ENCODE data around the gene SRPK3. TPM values are rescaled to one million over a fixed set of nuclear protein-coding genes. Genes with fewer than 3 reads are reported as not detected.
A peak's percentile ranks its signal among the peaks of the same experiment; 100 is the strongest.

Gene SRPK3
- total and polyA plus RNA-seq, 4 donors: 0.05 TPM; not detected in 3

DNA sequence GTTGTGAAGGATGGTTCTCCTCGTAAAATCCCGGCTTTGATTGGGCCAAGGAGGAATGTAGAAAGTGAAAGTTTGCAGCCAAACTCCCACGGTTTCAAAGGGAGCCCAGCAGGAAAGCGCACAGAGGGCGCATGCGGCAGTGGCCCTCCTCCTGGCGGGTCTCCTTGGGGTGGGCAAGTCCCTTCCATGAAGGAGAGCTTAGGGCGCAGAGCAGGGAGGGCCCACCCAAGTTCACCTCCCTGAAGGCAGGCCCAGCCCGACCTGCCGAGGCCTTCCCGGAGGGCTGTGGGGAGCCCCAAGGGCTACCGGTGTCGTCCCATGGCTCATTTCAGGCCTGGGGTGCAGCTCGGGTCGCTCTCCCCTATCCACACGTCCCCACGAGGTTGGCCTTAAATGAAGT lies 47.5 kb downstream of the SRPK3 start:
- no peak overlapping the region for H3K9ac ChIP-seq (ENCODE audit: low read depth in 1 of 2, low read length in 2 of 2)
- TF ChIP-seq JUND (IDR thresholded peaks at IDR 0.05): no peak
- no peak for TF ChIP-seq HNF4G (IDR thresholded peaks at IDR 0.05)
- no peak for TF ChIP-seq RAD21 (IDR thresholded peaks at IDR 0.05)
- TF ChIP-seq, protein P1, sequence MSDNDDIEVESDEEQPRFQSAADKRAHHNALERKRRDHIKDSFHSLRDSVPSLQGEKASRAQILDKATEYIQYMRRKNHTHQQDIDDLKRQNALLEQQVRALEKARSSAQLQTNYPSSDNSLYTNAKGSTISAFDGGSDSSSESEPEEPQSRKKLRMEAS (IDR thresholded peaks at IDR 0.05): no peak
- no peak overlapping the region for H3K27ac ChIP-seq (ENCODE audit: low read depth in 1 of 2, low read length in 2 of 2)
- H3K4me1 ChIP-seq (ENCODE audit: control insufficient read depth in 4 of 4, insufficient read depth in 4 of 4, low read length in 3 of 4): peaks cover 0 to 5% (median 2%) of the 10 kb centered on the region in 4 donors
- H3K36me3 ChIP-seq (ENCODE audit: control insufficient read depth in 4 of 4, insufficient read depth in 3 of 4, low read depth in 1 of 4, low read length in 3 of 4): no peaks in the 10 kb centered on the region
- no peak for DNase-seq (ENCODE audit: low spot score)
- no peak overlapping the region for H3K4me3 ChIP-seq (ENCODE audit: low read depth in 1 of 3, low read length in 3 of 3)
- no peaks in the 10 kb centered on the region for H3K9me3 ChIP-seq (ENCODE audit: control insufficient read depth in 4 of 4, low read length in 3 of 4)
- peaks cover 0 to 9% (median 0%) of the 10 kb centered on the region in 4 donors for H3K27me3 ChIP-seq (ENCODE audit: control insufficient read depth in 4 of 4, insufficient read depth in 4 of 4, low read length in 3 of 4)
- 30% methylated on average over 17 of the region's 17 CpGs for whole genome bisulfite sequencing

DNA sequence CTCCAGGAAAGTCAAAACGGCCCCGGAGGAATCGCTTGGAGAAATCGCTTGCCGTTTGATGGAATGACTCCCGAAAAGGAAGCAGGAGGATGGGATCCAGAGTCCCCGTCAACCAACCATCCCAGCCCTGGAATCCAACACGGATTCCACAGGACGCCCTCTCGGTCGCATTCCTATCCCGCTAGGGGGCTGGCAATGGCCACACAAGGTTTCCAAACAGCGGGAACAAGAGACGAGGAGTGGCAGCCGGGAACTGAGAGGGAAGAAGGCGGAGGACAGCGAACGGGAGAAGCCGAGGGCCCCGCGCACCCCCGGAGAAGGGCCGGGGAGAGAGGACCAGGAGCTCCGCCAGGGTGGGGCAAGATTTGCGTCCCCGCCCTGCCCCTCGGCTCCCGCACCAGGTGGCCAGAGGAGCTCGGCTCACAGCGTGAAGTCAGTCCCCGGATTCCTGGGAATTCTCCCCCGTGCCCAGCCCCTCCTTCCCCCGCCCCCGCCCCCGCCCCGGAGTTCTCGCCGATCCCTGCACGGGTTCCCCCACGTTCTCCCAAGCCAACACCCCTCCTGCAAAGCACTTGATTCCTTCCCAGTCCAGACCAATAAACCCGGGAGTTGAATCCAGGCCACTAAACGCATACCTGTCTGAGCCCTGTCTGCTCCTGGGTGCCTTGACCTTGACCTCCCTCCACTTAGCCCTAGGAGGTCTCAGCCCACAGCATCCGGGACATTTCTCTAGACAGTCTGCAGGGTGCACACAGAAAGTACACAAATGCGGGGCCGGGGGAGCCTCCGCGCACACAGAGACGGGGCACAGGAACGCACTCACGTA lies 48.1 kb downstream of the SRPK3 start:
- peak overlapping the region in 1 of 3 donors; percentile 56 for H3K4me3 ChIP-seq (ENCODE audit: low read depth in 1 of 3, low read length in 3 of 3)
- TF ChIP-seq RXRA (IDR thresholded peaks at IDR 0.05): no peak
- TF ChIP-seq EGR1 (IDR thresholded peaks at IDR 0.05; ENCODE audit: low read depth in 2 of 2): no peak
- TF ChIP-seq RAD21 (IDR thresholded peaks at IDR 0.05): no peak
- no peak for TF ChIP-seq FOXA2 (IDR thresholded peaks at IDR 0.05)
- TF ChIP-seq, protein P2, sequence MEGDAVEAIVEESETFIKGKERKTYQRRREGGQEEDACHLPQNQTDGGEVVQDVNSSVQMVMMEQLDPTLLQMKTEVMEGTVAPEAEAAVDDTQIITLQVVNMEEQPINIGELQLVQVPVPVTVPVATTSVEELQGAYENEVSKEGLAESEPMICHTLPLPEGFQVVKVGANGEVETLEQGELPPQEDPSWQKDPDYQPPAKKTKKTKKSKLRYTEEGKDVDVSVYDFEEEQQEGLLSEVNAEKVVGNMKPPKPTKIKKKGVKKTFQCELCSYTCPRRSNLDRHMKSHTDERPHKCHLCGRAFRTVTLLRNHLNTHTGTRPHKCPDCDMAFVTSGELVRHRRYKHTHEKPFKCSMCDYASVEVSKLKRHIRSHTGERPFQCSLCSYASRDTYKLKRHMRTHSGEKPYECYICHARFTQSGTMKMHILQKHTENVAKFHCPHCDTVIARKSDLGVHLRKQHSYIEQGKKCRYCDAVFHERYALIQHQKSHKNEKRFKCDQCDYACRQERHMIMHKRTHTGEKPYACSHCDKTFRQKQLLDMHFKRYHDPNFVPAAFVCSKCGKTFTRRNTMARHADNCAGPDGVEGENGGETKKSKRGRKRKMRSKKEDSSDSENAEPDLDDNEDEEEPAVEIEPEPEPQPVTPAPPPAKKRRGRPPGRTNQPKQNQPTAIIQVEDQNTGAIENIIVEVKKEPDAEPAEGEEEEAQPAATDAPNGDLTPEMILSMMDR (IDR thresholded peaks at IDR 0.05; ENCODE audit: low read depth, low read length, missing input control): no peak
- TF ChIP-seq SP1 (IDR thresholded peaks at IDR 0.05): no peak
- TF ChIP-seq NR2F2 (IDR thresholded peaks at IDR 0.05): no peak
- TF ChIP-seq, protein P3, sequence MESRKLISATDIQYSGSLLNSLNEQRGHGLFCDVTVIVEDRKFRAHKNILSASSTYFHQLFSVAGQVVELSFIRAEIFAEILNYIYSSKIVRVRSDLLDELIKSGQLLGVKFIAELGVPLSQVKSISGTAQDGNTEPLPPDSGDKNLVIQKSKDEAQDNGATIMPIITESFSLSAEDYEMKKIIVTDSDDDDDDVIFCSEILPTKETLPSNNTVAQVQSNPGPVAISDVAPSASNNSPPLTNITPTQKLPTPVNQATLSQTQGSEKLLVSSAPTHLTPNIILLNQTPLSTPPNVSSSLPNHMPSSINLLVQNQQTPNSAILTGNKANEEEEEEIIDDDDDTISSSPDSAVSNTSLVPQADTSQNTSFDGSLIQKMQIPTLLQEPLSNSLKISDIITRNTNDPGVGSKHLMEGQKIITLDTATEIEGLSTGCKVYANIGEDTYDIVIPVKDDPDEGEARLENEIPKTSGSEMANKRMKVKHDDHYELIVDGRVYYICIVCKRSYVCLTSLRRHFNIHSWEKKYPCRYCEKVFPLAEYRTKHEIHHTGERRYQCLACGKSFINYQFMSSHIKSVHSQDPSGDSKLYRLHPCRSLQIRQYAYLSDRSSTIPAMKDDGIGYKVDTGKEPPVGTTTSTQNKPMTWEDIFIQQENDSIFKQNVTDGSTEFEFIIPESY (IDR thresholded peaks at IDR 0.05): no peak
- TF ChIP-seq YY1 (IDR thresholded peaks at IDR 0.05): no peak
- TF ChIP-seq, protein P1 (IDR thresholded peaks at IDR 0.05): no peak
- TF ChIP-seq, protein P4, sequence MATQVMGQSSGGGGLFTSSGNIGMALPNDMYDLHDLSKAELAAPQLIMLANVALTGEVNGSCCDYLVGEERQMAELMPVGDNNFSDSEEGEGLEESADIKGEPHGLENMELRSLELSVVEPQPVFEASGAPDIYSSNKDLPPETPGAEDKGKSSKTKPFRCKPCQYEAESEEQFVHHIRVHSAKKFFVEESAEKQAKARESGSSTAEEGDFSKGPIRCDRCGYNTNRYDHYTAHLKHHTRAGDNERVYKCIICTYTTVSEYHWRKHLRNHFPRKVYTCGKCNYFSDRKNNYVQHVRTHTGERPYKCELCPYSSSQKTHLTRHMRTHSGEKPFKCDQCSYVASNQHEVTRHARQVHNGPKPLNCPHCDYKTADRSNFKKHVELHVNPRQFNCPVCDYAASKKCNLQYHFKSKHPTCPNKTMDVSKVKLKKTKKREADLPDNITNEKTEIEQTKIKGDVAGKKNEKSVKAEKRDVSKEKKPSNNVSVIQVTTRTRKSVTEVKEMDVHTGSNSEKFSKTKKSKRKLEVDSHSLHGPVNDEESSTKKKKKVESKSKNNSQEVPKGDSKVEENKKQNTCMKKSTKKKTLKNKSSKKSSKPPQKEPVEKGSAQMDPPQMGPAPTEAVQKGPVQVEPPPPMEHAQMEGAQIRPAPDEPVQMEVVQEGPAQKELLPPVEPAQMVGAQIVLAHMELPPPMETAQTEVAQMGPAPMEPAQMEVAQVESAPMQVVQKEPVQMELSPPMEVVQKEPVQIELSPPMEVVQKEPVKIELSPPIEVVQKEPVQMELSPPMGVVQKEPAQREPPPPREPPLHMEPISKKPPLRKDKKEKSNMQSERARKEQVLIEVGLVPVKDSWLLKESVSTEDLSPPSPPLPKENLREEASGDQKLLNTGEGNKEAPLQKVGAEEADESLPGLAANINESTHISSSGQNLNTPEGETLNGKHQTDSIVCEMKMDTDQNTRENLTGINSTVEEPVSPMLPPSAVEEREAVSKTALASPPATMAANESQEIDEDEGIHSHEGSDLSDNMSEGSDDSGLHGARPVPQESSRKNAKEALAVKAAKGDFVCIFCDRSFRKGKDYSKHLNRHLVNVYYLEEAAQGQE (IDR thresholded peaks at IDR 0.05): no peak
- no peak for TF ChIP-seq GABPA (IDR thresholded peaks at IDR 0.05 in 1 of 2, conservative IDR thresholded peaks at IDR 0.05 in 1 of 2)
- no peak for TF ChIP-seq HNF4A (conservative IDR thresholded peaks at IDR 0.05)
- no peak for TF ChIP-seq HNF4G (IDR thresholded peaks at IDR 0.05)
- TF ChIP-seq FOXA1 (IDR thresholded peaks at IDR 0.05): no peak
- TF ChIP-seq, protein P5, sequence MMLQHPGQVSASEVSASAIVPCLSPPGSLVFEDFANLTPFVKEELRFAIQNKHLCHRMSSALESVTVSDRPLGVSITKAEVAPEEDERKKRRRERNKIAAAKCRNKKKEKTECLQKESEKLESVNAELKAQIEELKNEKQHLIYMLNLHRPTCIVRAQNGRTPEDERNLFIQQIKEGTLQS (IDR thresholded peaks at IDR 0.05): no peak

More for the DNA sequence above, 48.1 kb downstream of the SRPK3 start:
- no peaks in the 10 kb centered on the region for H3K9me3 ChIP-seq (ENCODE audit: control insufficient read depth in 4 of 4, low read length in 3 of 4)
- no peak overlapping the region for H3K27ac ChIP-seq (ENCODE audit: low read depth in 1 of 2, low read length in 2 of 2)
- peaks cover 0 to 5% (median 2%) of the 10 kb centered on the region in 4 donors for H3K4me1 ChIP-seq (ENCODE audit: control insufficient read depth in 4 of 4, insufficient read depth in 4 of 4, low read length in 3 of 4)
- H3K27me3 ChIP-seq (ENCODE audit: control insufficient read depth in 4 of 4, insufficient read depth in 4 of 4, low read length in 3 of 4): peaks cover 0 to 5% (median 0%) of the 10 kb centered on the region in 4 donors
- no peaks in the 10 kb centered on the region for H3K36me3 ChIP-seq (ENCODE audit: control insufficient read depth in 4 of 4, insufficient read depth in 3 of 4, low read depth in 1 of 4, low read length in 3 of 4)
- no peak overlapping the region for H3K9ac ChIP-seq (ENCODE audit: low read depth in 1 of 2, low read length in 2 of 2)
- WGBS: 6% methylated on average over 50 of the region's 50 CpGs
- no peak for DNase-seq (ENCODE audit: low spot score)

Data from liver (tissue), 9 donors.